ENCODE data around the gene IRAK1BP1. TPM values are rescaled to one million over a fixed set of nuclear protein-coding genes. Genes with fewer than 3 reads are reported as not detected.

IRAK1BP1 gene, protein sequence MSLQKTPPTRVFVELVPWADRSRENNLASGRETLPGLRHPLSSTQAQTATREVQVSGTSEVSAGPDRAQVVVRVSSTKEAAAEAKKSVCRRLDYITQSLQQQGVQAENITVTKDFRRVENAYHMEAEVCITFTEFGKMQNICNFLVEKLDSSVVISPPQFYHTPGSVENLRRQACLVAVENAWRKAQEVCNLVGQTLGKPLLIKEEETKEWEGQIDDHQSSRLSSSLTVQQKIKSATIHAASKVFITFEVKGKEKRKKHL
- total RNA-seq, result 1.8 and 3.8 TPM in 2 replicates

DNA sequence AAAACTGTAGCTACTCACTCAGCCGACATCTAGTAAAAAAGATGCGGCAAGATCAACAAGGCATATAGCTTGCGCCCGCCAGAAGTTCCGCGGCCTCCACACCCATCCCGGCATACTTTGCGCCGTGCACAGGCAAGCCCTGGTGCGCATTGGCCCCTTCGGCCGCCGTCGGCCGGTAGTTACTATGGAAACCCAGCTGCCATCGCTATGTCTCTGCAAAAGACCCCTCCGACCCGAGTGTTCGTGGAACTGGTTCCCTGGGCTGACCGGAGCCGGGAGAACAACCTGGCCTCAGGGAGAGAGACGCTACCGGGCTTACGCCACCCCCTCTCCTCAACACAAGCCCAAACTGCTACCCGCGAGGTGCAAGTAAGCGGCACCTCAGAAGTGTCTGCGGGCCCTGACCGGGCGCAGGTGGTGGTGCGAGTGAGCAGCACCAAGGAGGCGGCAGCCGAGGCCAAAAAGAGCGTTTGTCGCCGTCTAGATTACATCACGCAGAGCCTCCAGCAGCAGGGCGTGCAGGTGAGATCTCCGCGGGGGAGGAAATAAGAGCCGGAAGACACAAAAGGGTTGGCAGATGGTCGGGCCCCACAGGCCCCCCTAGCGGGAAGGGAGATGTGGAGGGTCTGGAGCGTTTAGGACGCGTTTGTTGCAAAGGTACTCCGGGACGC is at the start of gene IRAK1BP1:
Gene IRAK1BP1, plus strand, starts transcription at position 182 of the 671 bp plus-strand sequence. Its CDS starts 26 bp downstream, at position 208.

Other genes with a start within 250 kb of the IRAK1BP1 start
- gene PHIP, start 210.7 kb downstream of the IRAK1BP1 start, total RNA-seq, result 14.9 and 31.8 TPM in 2 replicates

Data from bladder microvascular endothelial cell (primary cell).